NCI-H1930 (cell line): ENCODE measurements around the gene ZNF487.
A peak's percentile ranks its signal among the peaks of the same experiment; 100 is the strongest.
"Not testable (repeated sequence)": the region's sequence is repeated elsewhere in the genome, so short reads cannot be mapped to it uniquely, and the experiment has no call there.

ENCODE experiments used
- DNase-seq, 2 experiments: peaks; one replicate each; lab custom pipeline; 2025; lab: John Stamatoyannopoulos, UW

ZNF487 gene

GRCh38 chr10:43440463-43441134 is 3.7 kb downstream of the ZNF487 start:
- DNase-seq: no peak

- no peak for DNase-seq
Observed at GRCh38 chr10:43444323-43444722, 7.4 kb downstream of the ZNF487 start.

- DNase-seq: no peak
Observed at GRCh38 chr10:43444897-43445466, 8.1 kb downstream of the ZNF487 start.

DNA sequence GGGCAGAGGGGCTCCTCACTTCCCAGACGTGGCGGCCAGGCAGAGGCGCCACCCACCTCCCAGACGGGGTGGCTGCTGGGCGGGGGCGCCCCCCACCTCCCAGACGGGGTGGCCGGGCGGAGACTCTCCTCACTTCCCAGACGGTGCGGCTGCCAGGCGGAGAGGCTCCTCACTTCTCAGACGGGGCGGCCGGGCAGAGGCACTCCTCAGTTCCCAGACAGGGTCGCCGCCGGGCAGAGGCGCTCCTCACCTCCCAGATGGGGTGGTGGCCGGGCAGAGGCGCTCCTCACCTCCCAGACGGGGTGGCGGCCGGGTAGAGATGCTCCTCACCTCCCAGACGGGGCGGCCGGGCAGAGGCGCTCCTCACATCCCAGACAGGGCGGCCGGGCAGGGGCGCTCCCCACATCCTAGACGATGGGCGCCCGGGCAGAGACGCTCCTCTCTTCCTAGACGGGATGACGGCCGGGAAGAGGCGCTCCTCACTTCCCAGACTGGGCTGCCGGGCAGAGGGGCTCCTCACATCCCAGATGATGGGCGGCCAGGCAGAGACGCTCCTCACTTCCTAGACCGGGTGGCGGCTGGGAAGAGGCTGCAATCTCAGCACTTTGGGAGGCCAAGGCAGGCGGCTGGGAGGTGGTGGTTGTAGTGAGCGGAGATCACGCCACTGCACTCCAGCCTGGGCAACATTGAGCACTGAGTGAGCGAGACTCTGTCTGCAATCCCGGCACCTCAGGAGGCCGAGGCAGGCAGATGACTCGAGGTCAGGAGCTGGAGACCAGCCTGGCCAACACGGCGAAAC is 9.5 kb downstream of the ZNF487 start:
- DNase-seq: not testable (repeated sequence)

- DNase-seq: no peak
Observed at GRCh38 chr10:43448742-43449141, 11.8 kb downstream of the ZNF487 start.

DNA sequence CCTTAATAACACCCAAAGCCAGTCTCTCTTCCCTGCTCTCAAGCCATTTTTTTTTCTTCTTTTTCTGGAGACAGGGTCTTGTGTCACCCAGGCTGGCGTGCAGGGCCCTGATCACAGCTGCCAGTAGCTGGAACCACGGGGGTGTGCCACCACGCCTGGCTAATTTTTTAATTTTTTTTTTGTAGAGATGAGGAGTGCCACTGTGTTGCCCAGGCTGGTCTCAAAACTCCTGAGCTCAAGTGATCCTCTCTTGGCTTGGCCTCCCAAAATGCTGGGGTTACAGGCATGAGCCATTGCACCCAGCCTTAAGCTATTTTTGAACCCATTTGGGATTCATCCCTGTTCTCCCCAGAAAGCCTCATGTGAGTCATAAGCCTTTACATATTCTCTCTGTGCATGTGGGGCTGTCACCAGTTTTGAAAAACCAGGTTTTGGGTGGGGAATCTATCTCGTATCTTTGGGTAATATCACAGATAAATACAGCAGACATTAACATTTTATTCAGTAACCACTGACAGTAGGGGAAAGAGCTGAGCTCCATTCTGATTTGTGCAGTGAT is 15.5 kb downstream of the ZNF487 start:
- DNase-seq: no peak

DNA sequence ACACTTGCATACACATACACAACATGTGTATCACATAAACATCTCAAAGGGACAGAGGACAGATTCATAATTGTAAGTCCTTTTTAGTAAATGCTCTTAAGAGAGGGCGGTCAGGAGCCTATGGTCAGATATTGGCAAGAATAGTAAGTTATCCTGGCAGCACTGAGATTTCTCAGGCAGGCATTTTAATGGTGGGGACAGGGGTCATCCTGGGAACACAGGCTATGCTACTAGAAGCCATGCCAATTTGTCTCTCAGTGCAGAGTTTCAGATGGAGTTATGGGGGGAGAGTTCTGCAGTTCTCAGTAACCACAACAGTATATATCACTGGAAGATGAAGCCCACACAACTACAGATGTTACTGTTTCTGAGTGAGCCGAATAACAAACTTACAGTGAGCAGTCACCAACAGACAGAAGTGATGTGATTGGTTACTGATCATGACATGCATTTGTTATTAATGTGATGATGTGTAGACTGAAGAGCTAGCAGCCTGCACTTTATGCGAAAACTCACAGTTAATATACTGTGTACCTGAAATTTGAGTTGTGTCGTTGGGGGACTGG is 16.4 kb downstream of the ZNF487 start:
- no peak for DNase-seq

DNA sequence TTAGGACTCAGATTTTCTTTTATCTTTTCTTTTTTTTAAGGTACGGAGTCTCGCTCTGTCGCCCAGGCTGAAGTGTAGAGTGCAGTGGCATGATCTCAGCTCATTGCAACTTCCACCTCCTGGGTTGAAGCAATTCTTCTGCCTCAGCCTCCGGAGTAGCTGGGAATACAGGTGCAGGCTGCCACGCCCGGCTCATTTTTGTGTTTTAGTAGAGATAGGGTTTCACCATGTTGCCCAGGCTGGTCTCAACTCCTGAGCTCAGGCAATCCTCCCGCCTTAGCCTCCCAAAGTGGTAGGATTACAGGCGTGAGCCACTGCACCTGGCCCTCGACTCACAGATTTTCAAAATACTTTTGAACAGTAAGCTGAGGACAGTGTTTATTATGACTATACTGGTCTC is 17.1 kb downstream of the ZNF487 start:
- DNase-seq: not testable (repeated sequence)

DNA sequence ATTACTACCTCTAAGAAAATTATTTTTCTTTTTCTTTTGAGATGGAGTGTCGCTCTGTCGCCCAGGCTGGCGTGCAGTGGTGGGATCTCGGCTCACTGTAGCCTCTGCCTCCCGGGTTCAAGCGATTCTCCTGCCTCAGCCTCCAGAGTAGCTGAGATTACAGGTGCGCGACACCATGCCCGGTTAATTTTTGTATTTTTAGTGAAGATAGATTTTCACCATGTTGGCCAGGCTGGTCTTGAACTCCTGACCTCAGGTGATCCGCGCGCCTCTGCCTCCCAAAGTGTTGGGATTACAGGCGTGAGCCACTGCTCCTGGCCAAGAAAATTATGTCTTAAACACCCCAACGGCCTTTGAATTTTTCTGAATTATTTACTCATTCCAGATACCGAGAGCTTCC is 19.6 kb downstream of the ZNF487 start:
- DNase-seq: not testable (repeated sequence)

GRCh38 chr10:43458227-43458626 is 21.3 kb downstream of the ZNF487 start:
- DNase-seq: no peak

GRCh38 chr10:43461950-43462349 is 25.0 kb downstream of the ZNF487 start:
- DNase-seq: peak; percentile 0 to 31

GRCh38 chr10:43465086-43465735 is 28.3 kb downstream of the ZNF487 start:
- not testable (repeated sequence) for DNase-seq

DNA sequence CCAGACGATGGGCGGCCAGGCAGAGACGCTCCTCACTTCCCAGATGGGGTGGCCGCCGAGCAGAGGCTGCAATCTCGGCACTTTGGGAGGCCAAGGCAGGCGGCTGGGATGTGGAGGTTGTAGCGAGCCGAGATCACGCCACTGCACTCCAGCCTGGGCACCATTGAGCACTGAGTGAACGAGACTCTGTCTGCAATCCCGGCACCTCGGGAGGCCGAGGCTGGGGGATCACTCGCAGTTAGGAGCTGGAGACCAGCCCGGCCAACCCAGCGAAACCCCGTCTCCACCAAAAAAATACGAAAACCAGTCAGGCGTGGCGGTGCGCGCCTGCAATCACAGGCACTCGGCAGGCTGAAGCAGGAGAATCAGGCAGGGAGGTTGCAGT is 28.8 kb downstream of the ZNF487 start:
- DNase-seq: not testable (repeated sequence)

GRCh38 chr10:43471146-43471545 is 34.2 kb downstream of the ZNF487 start:
- DNase-seq: no peak

DNA sequence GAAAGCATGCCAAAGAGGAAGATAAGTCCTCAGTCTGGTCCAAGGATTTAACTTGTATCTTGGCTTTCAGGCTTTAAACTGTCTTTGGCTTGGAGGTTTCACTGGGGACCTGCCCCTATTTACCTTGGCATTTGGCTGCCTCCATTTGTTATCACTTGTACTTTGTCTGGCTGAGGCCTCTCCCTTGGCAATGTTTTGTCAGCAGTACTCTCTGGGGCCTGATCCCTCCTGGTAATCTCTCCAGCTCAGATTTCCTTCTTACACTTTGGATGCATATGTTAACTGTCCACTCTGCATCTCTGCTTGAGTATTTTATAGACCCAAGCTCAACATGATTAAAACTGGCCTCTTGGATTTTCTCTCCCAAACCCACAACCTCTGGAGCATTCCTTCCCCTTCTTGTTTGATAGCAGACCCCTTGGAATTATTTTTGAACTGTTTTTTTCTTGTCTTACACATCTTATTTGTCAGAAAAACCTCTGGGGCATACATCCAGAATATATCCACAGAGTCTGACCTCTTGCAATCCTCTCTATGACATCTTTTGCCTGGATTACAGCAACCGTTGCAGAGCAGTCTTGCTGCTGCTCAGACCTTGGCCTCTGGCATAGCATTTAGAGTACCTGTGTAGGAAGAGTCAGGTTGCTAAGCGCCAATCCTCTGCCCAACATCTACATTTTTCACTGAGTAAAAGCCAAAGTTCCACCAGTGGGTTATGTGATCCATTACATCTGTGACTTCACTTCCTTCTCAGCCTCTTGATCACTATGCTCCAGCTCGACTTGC is 35.2 kb downstream of the ZNF487 start:
- no peak for DNase-seq

- no peak for DNase-seq
Observed at GRCh38 chr10:43479275-43479674, 42.4 kb downstream of the ZNF487 start.

DNA sequence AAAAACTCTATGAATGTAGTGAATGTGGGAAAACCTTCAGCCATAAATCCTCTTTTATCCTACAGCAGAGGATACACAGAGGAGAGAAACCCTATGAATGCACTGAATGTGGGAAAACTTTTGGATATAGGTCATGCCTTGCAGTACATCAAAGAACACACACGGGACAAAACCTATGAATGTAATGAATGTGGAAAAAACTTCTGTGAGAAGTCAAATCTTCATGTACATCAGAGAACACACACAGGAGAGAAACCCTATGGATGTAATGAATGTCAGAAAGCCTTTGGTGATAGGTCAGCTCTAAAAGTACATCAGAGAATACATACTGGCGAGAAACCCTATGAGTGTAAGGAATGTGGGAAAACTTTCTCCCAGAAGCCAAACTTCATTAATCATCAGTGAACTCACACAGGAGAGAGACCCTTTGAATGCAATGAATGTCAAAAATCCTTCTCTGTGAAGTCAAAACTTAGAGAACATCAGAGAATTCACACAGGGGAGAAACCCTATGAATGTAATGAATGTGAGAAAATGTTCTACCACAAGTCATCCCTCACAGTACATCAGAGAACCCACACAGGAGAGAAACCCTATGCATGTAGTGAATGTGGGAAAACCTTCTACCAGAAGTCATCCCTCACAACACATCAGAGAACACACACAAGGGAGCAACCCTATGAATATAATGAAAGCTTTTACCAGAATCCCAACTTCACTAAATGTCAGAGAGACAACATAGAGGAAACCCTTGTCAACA is 45.6 kb downstream of the ZNF487 start:
- no peak for DNase-seq

DNA sequence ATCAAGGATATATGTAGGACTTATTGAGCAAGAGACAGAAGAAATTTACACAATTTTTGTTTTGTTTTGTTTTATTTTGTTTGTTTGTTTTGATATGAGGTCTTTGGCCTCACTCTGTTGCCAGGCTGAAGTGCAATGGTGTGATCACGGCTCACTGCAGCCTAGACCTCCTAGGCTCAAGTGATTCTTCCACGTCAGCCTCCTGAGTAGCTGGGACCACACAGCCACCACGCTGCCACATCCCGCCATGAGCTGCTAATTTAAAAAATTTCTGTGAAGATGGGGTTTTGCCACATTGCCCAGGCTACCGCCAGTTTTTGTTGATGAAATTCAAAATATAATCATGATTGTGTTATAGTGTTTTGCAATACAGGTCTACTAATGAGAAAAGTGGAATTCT is 54.9 kb downstream of the ZNF487 start:
- no peak for DNase-seq

DNA sequence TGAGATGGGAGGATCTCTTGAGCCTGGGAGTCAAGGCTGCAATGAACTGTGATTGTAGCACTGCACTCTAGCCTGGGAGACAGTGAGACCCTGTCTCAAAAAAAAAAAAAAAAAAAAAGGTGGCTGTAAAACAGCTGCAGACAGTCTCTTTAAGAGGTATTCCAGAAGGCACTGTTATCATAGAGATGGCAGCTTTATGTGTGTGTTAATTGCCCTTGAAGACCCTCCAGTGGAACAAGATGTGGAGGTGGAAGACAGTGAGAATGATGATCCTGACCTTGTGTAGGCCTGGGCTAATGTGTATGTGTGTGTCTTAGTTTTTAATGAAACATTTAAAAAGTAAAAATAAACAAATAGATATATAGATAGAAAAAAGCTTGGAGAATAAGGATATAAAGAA is 66.0 kb downstream of the ZNF487 start:
- DNase-seq: no peak

- DNase-seq: no peak
Observed at GRCh38 chr10:43524434-43525247, 87.7 kb downstream of the ZNF487 start.
